ENCODE data around the gene BNIP5. TPM values are rescaled to one million over a fixed set of nuclear protein-coding genes. Genes with fewer than 3 reads are reported as not detected.

The BNIP5 gene
- total RNA-seq, 3 donors from 2014 or later, result under 0.01 TPM; not detected in 2

- H3K4me3 ChIP-seq, result no peak overlapping the region
- TF ChIP-seq POLR2AphosphoS5 (IDR thresholded peaks at IDR 0.05) (peak in 1 of 3 donors; percentile 21), POLR2A (IDR thresholded peaks at IDR 0.05) (no peak), CTCF (IDR thresholded peaks at IDR 0.05) (peak; percentile 72 to 86 (median 80))
- H3K27ac ChIP-seq, result no peak overlapping the region
- H3K27me3 ChIP-seq, result no peaks in the 10 kb centered on the region
- peak; percentile 59 to 77 for DNase-seq (ENCODE audit: low spot score in 2 of 2)
- H3K36me3 ChIP-seq, result no peaks in the 10 kb centered on the region
- H3K9me3 ChIP-seq, result no peaks in the 10 kb centered on the region
- no peaks in the 10 kb centered on the region for H3K4me1 ChIP-seq
- intact Hi-C loops (cut with DNase I; ENCODE audit: low total_unique reads), result no loop called here
Measured at GRCh38 chr6:36360241-36361054, 23.8 kb upstream of the BNIP5 start.

GRCh38 chr6:36358226-36358915, 21.7 kb upstream of the BNIP5 start:
- Histone ChIP-seq H3K27ac (no peak overlapping the region), H3K36me3 (no peaks in the 10 kb centered on the region), H3K27me3 (no peaks in the 10 kb centered on the region), H3K4me1 (no peaks in the 10 kb centered on the region), H3K9me3 (no peaks in the 10 kb centered on the region), H3K4me3 (no peak overlapping the region)
- TF ChIP-seq POLR2A (IDR thresholded peaks at IDR 0.05) (no peak), CTCF (IDR thresholded peaks at IDR 0.05) (no peak), POLR2AphosphoS5 (IDR thresholded peaks at IDR 0.05) (no peak)
- no peak for DNase-seq (ENCODE audit: low spot score in 2 of 2)
- intact Hi-C loops (cut with DNase I; ENCODE audit: low total_unique reads), result loop anchor here (5.0 kb wide), 1 partner anchor 824 kb away; no protein-coding TSS in a partner anchor

GRCh38 chr6:36357872-36358225, 21.2 kb upstream of the BNIP5 start:
- Histone ChIP-seq H3K4me1 (no peaks in the 10 kb centered on the region), H3K27me3 (no peaks in the 10 kb centered on the region), H3K9me3 (no peaks in the 10 kb centered on the region), H3K27ac (no peak overlapping the region), H3K4me3 (no peak overlapping the region), H3K36me3 (no peaks in the 10 kb centered on the region)
- intact Hi-C loops (cut with DNase I; ENCODE audit: low total_unique reads), result loop anchor here (5.0 kb wide), 1 partner anchor 824 kb away; no protein-coding TSS in a partner anchor
- no peak for DNase-seq (ENCODE audit: low spot score in 2 of 2)
- TF ChIP-seq POLR2A (IDR thresholded peaks at IDR 0.05) (no peak), POLR2AphosphoS5 (IDR thresholded peaks at IDR 0.05) (no peak), CTCF (IDR thresholded peaks at IDR 0.05) (no peak)

GRCh38 chr6:36355819-36356218, 19.1 kb upstream of the BNIP5 start:
- Histone ChIP-seq H3K9me3 (no peaks in the 10 kb centered on the region), H3K27me3 (no peaks in the 10 kb centered on the region), H3K4me1 (no peaks in the 10 kb centered on the region), H3K36me3 (no peaks in the 10 kb centered on the region), H3K27ac (no peak overlapping the region), H3K4me3 (no peak overlapping the region)
- no peak for DNase-seq (ENCODE audit: low spot score in 2 of 2)
- TF ChIP-seq POLR2AphosphoS5 (IDR thresholded peaks at IDR 0.05) (no peak), POLR2A (IDR thresholded peaks at IDR 0.05) (no peak)
- intact Hi-C loops (cut with DNase I; ENCODE audit: low total_unique reads), result loop anchor here (5.0 kb wide), 1 partner anchor 826 kb away; no protein-coding TSS in a partner anchor

GRCh38 chr6:36353411-36353915, 16.8 kb upstream of the BNIP5 start:
- intact Hi-C loops (cut with DNase I; ENCODE audit: low total_unique reads), result no loop called here

More at GRCh38 chr6:36353411-36353915, 16.8 kb upstream of the BNIP5 start:
- Histone ChIP-seq H3K4me1 (no peaks in the 10 kb centered on the region), H3K36me3 (no peaks in the 10 kb centered on the region), H3K27ac (no peak overlapping the region), H3K27me3 (no peaks in the 10 kb centered on the region), H3K9me3 (no peaks in the 10 kb centered on the region), H3K4me3 (no peak overlapping the region)
- TF ChIP-seq POLR2A (IDR thresholded peaks at IDR 0.05) (no peak), POLR2AphosphoS5 (IDR thresholded peaks at IDR 0.05) (no peak), CTCF (IDR thresholded peaks at IDR 0.05) (no peak)
- DNase-seq (ENCODE audit: low spot score in 2 of 2), result no peak
